HG02870 (cell line): Measurements from ENCODE around the gene C13orf46.
"Not testable (repeated sequence)": the region's sequence is repeated elsewhere in the genome, so short reads cannot be mapped to it uniquely, and the experiment has no call there.

ENCODE experiments used
- ATAC-seq: cut with Tn5 transposase; IDR thresholded peaks from one replicate; pipeline ENCODE4 v1.9.1; 2021; ENCODE audit warnings: mild to moderate bottlenecking, moderate library complexity; ENCODE audit not compliant: unreplicated experiment

C13orf46 gene

GRCh38 chr13:113995051-113995601 is 21.2 kb upstream of the C13orf46 start:
- ATAC-seq: no peak

- ATAC-seq: no peak
Measured at GRCh38 chr13:113992276-113993005, 18.6 kb upstream of the C13orf46 start.

DNA sequence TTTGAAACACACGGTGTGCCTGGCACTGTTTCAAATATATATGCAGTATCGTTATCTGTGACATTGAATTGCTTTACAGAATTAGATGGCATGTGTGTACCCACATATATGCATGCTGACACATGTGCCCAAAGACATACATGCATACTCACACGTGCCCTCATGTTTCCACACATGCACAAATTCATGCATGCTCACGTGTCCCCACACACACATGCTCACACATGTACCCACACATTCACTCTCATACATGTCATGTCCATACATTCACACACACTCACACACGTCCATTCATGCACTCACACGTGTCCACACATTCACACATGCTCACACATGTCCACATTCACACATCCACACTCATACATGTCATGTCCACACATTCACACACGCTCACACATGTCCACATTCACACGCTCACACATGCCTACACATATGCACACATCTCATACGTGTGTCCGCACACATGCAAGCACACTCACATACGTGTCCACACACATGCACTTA is 17.9 kb upstream of the C13orf46 start:
- ATAC-seq: no peak

- ATAC-seq: no peak
Measured at GRCh38 chr13:113991191-113991669, 17.4 kb upstream of the C13orf46 start.

DNA sequence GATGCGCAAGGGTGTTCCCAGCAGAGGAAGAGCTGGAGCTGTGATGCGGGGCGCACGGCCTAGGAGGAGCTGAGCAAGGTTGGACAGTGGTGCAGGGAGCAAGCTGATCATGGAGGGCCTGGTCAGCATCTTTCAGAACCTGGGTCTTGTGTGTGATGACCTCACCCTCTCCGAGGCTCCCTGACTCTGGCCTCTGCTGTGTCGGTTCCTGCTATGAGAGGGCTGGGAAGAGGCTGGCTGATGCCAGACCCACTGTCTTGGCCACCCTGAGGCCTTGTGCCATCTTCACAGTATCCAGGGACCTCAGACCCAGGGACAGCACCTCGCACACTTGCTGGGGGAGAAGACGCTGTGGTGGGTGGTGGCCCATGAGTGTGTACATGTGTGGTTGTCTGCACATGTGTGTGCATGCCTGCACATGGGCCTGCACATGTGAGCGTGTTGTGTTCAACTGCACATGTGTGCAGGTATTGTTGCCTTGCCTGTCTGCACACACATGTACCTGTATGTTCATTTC is 16.5 kb upstream of the C13orf46 start:
- no peak for ATAC-seq

- no peak for ATAC-seq
Measured at GRCh38 chr13:113989585-113990300, 15.9 kb upstream of the C13orf46 start.

DNA sequence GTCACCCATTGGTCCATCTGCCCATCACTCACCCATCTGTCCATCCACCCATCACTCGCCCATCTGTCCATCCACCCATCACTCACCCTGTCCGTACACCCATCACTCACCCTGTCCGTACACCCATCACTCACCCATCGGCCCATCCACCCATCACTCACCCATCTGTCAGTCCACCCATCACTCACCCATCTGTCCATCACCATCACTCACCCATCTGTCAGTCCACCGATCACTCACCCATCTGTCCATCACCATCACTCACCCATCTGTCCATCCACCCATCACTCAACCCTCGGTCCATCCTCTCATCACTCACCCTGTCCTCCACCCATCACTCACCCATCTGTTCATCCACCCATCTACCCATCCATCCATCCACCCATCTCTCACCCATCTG is 15.0 kb upstream of the C13orf46 start:
- not testable (repeated sequence) for ATAC-seq

- no peak for ATAC-seq
Measured at GRCh38 chr13:113982296-113982661, 8.4 kb upstream of the C13orf46 start.

GRCh38 chr13:113981611-113982295 is 7.9 kb upstream of the C13orf46 start:
- no peak for ATAC-seq

- no peak for ATAC-seq
Measured at GRCh38 chr13:113981194-113981605, 7.3 kb upstream of the C13orf46 start.

GRCh38 chr13:113980489-113981064 is 6.7 kb upstream of the C13orf46 start:
- ATAC-seq: no peak

GRCh38 chr13:113979791-113980471 is 6.1 kb upstream of the C13orf46 start:
- ATAC-seq: no peak

GRCh38 chr13:113978741-113979481 is 5.0 kb upstream of the C13orf46 start:
- ATAC-seq: no peak

DNA sequence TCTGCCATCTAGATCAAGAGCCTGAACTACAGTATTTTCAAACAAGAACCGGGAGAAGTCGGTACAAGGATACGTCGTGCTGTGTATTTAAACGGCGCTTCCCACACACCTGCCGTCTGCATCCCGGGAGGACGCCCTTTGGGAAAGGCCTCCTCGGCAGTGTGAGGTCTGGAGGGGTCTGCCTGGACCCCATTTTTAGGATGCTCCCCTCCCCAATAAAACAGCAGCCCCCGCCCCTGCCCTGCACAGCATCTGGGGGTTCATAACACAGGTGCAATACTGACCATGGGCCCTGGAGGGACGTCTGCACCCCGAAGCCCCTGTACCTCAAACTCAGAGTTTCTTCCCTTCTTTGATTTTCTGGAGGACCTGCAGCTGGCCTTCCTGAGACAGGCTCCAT is 4.1 kb upstream of the C13orf46 start:
- no peak for ATAC-seq

- no peak for ATAC-seq
Measured at GRCh38 chr13:113976711-113977684, 3.1 kb upstream of the C13orf46 start.

- no peak for ATAC-seq
Measured at GRCh38 chr13:113975416-113975815, 1.5 kb upstream of the C13orf46 start.

DNA sequence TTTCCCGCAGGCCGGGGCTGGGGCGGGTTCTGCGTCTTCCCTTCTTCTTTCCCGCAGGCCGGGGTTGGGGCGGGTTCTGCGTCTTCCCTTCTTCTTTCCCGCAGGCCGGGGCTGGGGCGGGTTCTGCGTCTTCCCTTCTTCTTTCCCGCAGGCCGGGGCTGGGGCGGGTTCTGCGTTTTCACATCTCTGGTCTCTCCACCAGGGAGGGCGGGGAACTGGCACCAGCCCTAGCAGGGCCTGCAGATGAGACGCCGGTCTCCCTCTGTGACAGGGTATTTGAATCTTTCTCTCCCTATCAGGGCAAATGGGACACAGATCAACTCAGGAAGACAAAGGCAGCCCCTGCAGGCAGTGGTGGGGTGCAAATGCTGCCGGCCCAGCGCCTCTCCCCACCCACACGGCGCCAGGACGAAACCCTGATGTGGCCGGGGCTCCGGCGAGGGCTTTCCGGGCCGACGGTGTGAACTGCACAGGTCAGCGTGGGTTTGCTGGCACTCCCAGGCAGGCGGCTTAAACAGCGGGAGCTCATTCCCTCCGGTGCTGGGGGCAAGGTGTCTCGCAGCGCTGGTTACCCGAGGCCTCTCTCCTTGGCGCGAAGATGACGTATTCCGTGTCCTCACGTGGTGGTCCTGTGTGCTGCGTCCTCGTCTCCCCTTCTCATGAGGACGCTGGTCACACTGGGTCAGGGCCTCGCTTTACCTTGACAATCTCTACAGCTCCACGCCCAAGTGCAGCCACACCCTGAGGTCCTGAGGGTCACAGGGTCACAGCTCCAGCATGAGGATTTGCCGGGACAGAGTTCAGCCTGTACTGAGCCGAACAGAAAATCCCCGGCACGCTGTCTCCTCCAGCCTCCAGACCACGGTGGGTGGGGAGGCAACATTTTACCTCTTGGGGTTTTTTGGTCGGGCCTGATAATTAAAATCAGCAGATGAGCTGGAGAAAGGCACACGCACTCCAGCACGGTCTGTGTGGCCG is 717 bp upstream of the C13orf46 start:
- ATAC-seq: no peak
